Measurements from ENCODE around the gene NDP. TPM values are rescaled to one million over a fixed set of nuclear protein-coding genes. Genes with fewer than 3 reads are reported as not detected.

The NDP gene
- total RNA-seq, 6 donors from 2014 or later = not detected

DNA sequence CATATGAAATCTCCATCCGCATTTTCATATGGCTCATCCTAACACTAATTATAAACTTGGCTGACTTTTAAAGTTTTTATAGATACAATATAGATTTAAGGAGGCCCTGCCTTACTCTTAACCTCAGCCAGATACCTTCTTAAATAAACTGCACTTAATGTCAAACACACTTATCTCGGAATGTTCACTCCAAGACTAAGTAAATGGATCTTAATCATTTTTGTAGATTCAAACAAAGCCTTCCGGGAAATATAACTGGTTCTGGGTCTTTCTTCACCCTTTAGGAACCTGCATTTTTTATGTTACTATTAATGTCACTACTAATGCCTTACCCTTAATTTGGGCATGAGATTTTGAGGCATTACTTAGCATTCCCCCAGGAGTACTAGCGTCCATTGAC is 43.7 kb upstream of the NDP start:
- TF ChIP-seq EP300 (IDR thresholded peaks at IDR 0.05) (no peak), POLR2AphosphoS5 (IDR thresholded peaks at IDR 0.05) (no peak), POLR2A (IDR thresholded peaks at IDR 0.05) (no peak)
- TF ChIP-seq, protein P1, sequence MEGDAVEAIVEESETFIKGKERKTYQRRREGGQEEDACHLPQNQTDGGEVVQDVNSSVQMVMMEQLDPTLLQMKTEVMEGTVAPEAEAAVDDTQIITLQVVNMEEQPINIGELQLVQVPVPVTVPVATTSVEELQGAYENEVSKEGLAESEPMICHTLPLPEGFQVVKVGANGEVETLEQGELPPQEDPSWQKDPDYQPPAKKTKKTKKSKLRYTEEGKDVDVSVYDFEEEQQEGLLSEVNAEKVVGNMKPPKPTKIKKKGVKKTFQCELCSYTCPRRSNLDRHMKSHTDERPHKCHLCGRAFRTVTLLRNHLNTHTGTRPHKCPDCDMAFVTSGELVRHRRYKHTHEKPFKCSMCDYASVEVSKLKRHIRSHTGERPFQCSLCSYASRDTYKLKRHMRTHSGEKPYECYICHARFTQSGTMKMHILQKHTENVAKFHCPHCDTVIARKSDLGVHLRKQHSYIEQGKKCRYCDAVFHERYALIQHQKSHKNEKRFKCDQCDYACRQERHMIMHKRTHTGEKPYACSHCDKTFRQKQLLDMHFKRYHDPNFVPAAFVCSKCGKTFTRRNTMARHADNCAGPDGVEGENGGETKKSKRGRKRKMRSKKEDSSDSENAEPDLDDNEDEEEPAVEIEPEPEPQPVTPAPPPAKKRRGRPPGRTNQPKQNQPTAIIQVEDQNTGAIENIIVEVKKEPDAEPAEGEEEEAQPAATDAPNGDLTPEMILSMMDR (IDR thresholded peaks at IDR 0.05) = no peak
- 64 to 76% methylated on average over 4 of the region's 4 CpGs for WGBS, 2 donors
- no peaks in the 10 kb centered on the region for H3K9me3 ChIP-seq
- H3K27me3 ChIP-seq = no peaks in the 10 kb centered on the region
- no peak for DNase-seq
- no peak overlapping the region for H3K4me3 ChIP-seq
- no peak for ATAC-seq (ENCODE audit: low FRiP score in 2 of 2)
- no peaks in the 10 kb centered on the region for H3K4me1 ChIP-seq
- no peaks in the 10 kb centered on the region for H3K36me3 ChIP-seq
- H3K27ac ChIP-seq = no peak overlapping the region

- TF ChIP-seq POLR2AphosphoS5 (IDR thresholded peaks at IDR 0.05) (peak in 1 of 2 donors; percentile 40), POLR2A (IDR thresholded peaks at IDR 0.05) (no peak), EP300 (IDR thresholded peaks at IDR 0.05) (no peak)
- H3K36me3 ChIP-seq = no peaks in the 10 kb centered on the region
- no peaks in the 10 kb centered on the region for H3K4me1 ChIP-seq
- H3K9me3 ChIP-seq = no peaks in the 10 kb centered on the region
- ATAC-seq (ENCODE audit: low FRiP score in 2 of 2) (peak; percentile 75 to 87), DNase-seq (peak in 1 of 2 donors; percentile 71)
- H3K27ac ChIP-seq = no peak overlapping the region
- H3K27me3 ChIP-seq = no peaks in the 10 kb centered on the region
- no peak overlapping the region for H3K4me3 ChIP-seq
- WGBS, 2 donors = 55 to 56% methylated on average over 4 of the region's 4 CpGs
Observed at GRCh38 chrX:44012484-44013096, 39.4 kb upstream of the NDP start.

DNA sequence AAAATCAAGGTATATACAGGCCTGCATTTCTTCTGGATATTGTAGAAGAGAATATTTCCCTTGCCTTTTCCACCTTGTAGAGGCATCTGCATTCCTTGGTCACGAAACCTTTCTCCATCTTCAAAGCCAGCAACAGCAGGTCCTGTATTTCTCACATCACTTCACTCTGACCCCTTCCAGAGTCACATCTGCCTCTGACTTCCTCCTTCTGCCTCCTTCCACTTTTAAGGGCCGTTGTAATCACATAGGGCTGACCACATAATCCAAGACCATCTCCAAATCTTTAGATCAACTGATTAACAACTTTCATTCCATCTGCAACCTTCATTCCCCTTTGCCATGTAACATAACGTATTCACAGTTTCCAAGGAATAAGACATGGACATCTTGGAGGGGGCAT is 38.3 kb upstream of the NDP start:
- TF ChIP-seq POLR2A (IDR thresholded peaks at IDR 0.05) (no peak), POLR2AphosphoS5 (IDR thresholded peaks at IDR 0.05) (no peak), EP300 (IDR thresholded peaks at IDR 0.05) (no peak)
- TF ChIP-seq, protein P1 (IDR thresholded peaks at IDR 0.05) = no peak
- no peaks in the 10 kb centered on the region for H3K27me3 ChIP-seq
- 62 to 70% methylated on average over 3 of the region's 3 CpGs for WGBS, 2 donors
- ATAC-seq (ENCODE audit: low FRiP score in 2 of 2) (no peak), DNase-seq (no peak)
- no peaks in the 10 kb centered on the region for H3K4me1 ChIP-seq
- no peak overlapping the region for H3K4me3 ChIP-seq
- H3K36me3 ChIP-seq = no peaks in the 10 kb centered on the region
- H3K9me3 ChIP-seq = no peaks in the 10 kb centered on the region
- H3K27ac ChIP-seq = no peak overlapping the region

DNA sequence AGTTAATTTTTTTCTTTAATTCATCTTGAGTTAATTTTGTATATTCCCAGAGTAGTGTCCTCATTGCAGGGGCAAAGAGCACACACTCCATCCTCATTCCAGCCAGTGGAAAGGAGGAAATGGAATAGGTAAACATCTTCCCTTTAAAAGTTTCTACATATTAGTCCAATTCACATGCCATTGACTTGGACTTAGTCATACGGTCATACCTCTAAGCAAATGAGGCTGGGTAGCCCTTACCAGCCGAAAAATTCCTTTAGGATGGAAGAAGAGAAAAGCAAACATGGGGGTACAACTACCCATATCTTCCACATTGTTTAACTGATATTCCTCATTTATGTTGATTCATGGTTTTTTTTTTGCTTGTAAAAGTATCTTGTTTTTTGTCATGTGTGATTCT is 37.4 kb upstream of the NDP start:
- ATAC-seq (ENCODE audit: low FRiP score in 2 of 2) = no peak
- no peaks in the 10 kb centered on the region for H3K9me3 ChIP-seq
- no peaks in the 10 kb centered on the region for H3K27me3 ChIP-seq
- no peak for DNase-seq
- TF ChIP-seq EP300 (IDR thresholded peaks at IDR 0.05) (no peak), POLR2AphosphoS5 (IDR thresholded peaks at IDR 0.05) (no peak), POLR2A (IDR thresholded peaks at IDR 0.05) (no peak)
- TF ChIP-seq, protein P1 (IDR thresholded peaks at IDR 0.05) = no peak
- H3K4me1 ChIP-seq = no peaks in the 10 kb centered on the region
- 80 to 85% methylated on average over 2 of the region's 2 CpGs for WGBS, 2 donors
- no peak overlapping the region for H3K27ac ChIP-seq
- no peak overlapping the region for H3K4me3 ChIP-seq
- no peaks in the 10 kb centered on the region for H3K36me3 ChIP-seq

DNA sequence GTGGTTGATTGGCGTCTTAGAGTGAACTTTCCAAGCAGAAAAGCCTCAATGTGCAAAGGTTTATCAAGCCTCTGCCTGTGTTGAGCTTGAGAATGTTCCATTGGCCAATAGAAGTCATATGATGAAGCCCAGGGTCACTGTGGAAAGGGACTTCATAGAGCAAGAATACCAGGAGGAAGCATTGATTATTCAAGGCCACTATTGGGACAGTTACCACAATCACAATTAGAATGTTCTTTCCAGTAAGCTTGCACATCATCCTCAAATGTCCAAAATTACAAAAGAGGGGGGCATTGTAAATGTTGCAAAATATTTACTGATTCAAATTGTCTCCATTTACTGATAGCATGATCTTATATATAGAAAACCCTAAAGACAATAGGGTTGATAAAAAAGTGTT is 32.9 kb upstream of the NDP start:
- DNase-seq (no peak), ATAC-seq (ENCODE audit: low FRiP score in 2 of 2) (no peak)
- Histone ChIP-seq H3K4me1 (no peaks in the 10 kb centered on the region), H3K9me3 (no peaks in the 10 kb centered on the region), H3K4me3 (no peak overlapping the region), H3K27me3 (no peaks in the 10 kb centered on the region), H3K27ac (no peak overlapping the region), H3K36me3 (no peaks in the 10 kb centered on the region)
- TF ChIP-seq, protein P1 (IDR thresholded peaks at IDR 0.05) = no peak
- TF ChIP-seq POLR2A (IDR thresholded peaks at IDR 0.05) (no peak), EP300 (IDR thresholded peaks at IDR 0.05) (no peak), POLR2AphosphoS5 (IDR thresholded peaks at IDR 0.05) (no peak)
- WGBS, 2 donors = 75 to 100% methylated on average over 1 of the region's 1 CpG
